ENCODE measurements around the gene TTC28.

TTC28 gene

GRCh38 chr22:28438183-28438768, 241.4 kb downstream of the TTC28 start:
- peak; percentile 18 for DNase-seq

- no peak for DNase-seq
These were observed 243.7 kb downstream of the TTC28 start for GRCh38 chr22:28435982-28436381.

GRCh38 chr22:28435140-28435768, 244.4 kb downstream of the TTC28 start:
- DNase-seq = no peak

- no peak for DNase-seq
These were observed 249.1 kb downstream of the TTC28 start for GRCh38 chr22:28430466-28431025.

- no peak for DNase-seq
These were observed 249.9 kb downstream of the TTC28 start for GRCh38 chr22:28429711-28430110.

GRCh38 chr22:28428271-28428670, 251.4 kb downstream of the TTC28 start:
- DNase-seq = no peak

- DNase-seq = no peak
These were observed 253.1 kb downstream of the TTC28 start for GRCh38 chr22:28426346-28427132.

GRCh38 chr22:28425211-28425610, 254.4 kb downstream of the TTC28 start:
- DNase-seq = no peak

- DNase-seq = peak; percentile 7
These were observed 255.1 kb downstream of the TTC28 start for GRCh38 chr22:28424427-28425080.

- no peak for DNase-seq
These were observed 259.7 kb downstream of the TTC28 start for GRCh38 chr22:28419919-28420318.

- DNase-seq = no peak
These were observed 261.6 kb downstream of the TTC28 start for GRCh38 chr22:28418008-28418407.

GRCh38 chr22:28417431-28417830, 262.2 kb downstream of the TTC28 start:
- DNase-seq = no peak

- DNase-seq = no peak
These were observed 264.7 kb downstream of the TTC28 start for GRCh38 chr22:28414913-28415312.

GRCh38 chr22:28413612-28414399, 265.8 kb downstream of the TTC28 start:
- no peak for DNase-seq

GRCh38 chr22:28412109-28412508, 267.5 kb downstream of the TTC28 start:
- no peak for DNase-seq

GRCh38 chr22:28411125-28411524, 268.5 kb downstream of the TTC28 start:
- DNase-seq = no peak

GRCh38 chr22:28410050-28410816, 269.4 kb downstream of the TTC28 start:
- no peak for DNase-seq

- DNase-seq = no peak
These were observed 270.9 kb downstream of the TTC28 start for GRCh38 chr22:28408709-28409108.

GRCh38 chr22:28407645-28408044, 272.0 kb downstream of the TTC28 start:
- DNase-seq = no peak

GRCh38 chr22:28406246-28406645, 273.4 kb downstream of the TTC28 start:
- DNase-seq = no peak

- DNase-seq = no peak
These were observed 274.1 kb downstream of the TTC28 start for GRCh38 chr22:28405588-28405987.

GRCh38 chr22:28402539-28402938, 277.1 kb downstream of the TTC28 start:
- no peak for DNase-seq

Measured in NCI-H1105 (cell line).